IPS-20b (cell line): ENCODE results near the gene VPS26B.
"Not testable (repeated sequence)": the region's sequence is repeated elsewhere in the genome, so short reads cannot be mapped to it uniquely, and the experiment has no call there.

ENCODE experiments used
- H3K27ac ChIP-seq: one replicate; pipeline ENCODE4 v1.5.1; 2013; ENCODE audit warnings: low read length
- H3K27me3 ChIP-seq: 2 replicates; pipeline ENCODE4 v1.6.1; 2013; ENCODE audit warnings: mild to moderate bottlenecking, low read length, inconsistent platforms; ENCODE audit not compliant: insufficient read depth
- H3K36me3 ChIP-seq: 2 replicates; pipeline ENCODE4 v1.6.1; 2013; ENCODE audit warnings: low read depth, mild to moderate bottlenecking, inconsistent platforms, low read length, moderate library complexity; ENCODE audit not compliant: insufficient read depth
- H3K4me1 ChIP-seq: 2 replicates; pipeline ENCODE4 v1.6.1; 2013; ENCODE audit warnings: mild to moderate bottlenecking, control low read depth, inconsistent platforms, low read length, moderate library complexity; ENCODE audit not compliant: insufficient read depth
- H3K4me3 ChIP-seq: 2 replicates; pipeline ENCODE4 v1.5.1; 2013; ENCODE audit warnings: mild to moderate bottlenecking, low read length, inconsistent platforms
- H3K9ac ChIP-seq: 2 replicates; pipeline ENCODE4 v1.6.1; 2013; ENCODE audit warnings: low read depth, mild to moderate bottlenecking, inconsistent platforms, low read length, moderate library complexity
- H3K9me3 ChIP-seq: 2 replicates; pipeline ENCODE4 v1.6.1; 2013; ENCODE audit warnings: mild to moderate bottlenecking, low read depth, low read length, inconsistent platforms; ENCODE audit not compliant: insufficient read depth

Gene VPS26B

GRCh38 chr11:134250246-134250645 lies 25.8 kb downstream of the VPS26B start:
- no peaks in the 10 kb centered on the region for H3K9me3 ChIP-seq
- H3K4me1 ChIP-seq: peaks cover 9% of the 10 kb centered on the region
- no peak overlapping the region for H3K27ac ChIP-seq
- peaks cover 59% of the 10 kb centered on the region for H3K36me3 ChIP-seq
- H3K4me3 ChIP-seq: no peak overlapping the region
- no peaks in the 10 kb centered on the region for H3K27me3 ChIP-seq
- no peak overlapping the region for H3K9ac ChIP-seq

GRCh38 chr11:134250675-134251074 lies 26.2 kb downstream of the VPS26B start:
- Histone ChIP-seq H3K9ac (no peak overlapping the region), H3K27me3 (no peaks in the 10 kb centered on the region), H3K36me3 (peaks cover 58% of the 10 kb centered on the region), H3K4me1 (peaks cover 9% of the 10 kb centered on the region), H3K4me3 (no peak overlapping the region), H3K9me3 (no peaks in the 10 kb centered on the region), H3K27ac (no peak overlapping the region)

DNA sequence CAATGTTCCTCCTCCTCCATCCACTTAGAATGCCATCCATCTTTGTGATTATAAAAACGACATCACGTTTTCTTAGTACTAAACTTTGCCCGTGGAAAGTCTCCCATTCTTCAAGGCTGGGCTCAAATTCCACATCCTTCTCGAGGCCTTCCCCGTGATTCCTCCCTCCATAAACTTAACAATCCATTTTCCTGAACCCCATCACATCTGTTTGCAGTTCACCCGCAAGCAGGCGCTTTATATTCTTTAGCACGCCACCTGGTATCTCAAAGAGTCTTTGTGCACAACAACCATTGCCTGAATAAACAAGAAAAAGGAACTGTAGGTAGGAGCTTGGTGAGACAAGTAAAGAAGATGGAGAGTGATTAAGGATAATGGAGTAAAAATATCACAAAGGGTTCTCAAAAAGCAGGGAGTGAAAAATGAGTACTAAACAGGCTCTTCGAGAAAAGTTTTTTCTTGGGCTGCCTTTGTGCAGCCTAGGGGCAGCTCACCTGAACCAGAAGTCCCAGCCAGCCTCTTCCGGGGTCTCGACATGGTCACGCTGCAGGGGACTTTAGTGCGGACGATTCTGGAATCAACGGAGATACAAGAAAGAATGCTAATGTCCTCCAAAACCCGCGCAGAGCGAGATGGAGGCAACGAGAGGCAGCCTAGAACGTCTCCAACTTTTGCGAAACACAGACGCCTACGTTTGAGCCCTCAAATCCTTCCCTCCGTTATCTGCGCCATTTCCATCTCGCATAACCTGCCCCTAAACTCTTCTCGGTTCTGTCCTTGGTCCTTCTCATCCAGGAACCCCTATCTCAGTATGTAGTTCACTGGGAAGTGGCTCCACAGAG lies 28.1 kb downstream of the VPS26B start:
- H3K27ac ChIP-seq: peak overlapping the region; percentile 55

GRCh38 chr11:134253188-134253993 lies 28.9 kb downstream of the VPS26B start, which contains the start of the genes ACAD8 and THYN1:
TSS of gene ACAD8 (plus strand) at chr11:134253568. CDS start at chr11:134253601, 33 bp downstream.
TSS of gene THYN1 (minus strand) at chr11:134253352. CDS start at chr11:134252882, 470 bp downstream.
- peak within 1 kb of the TSS; percentile 93 for H3K9ac ChIP-seq
- H3K4me3 ChIP-seq: peak within 1 kb of the TSS; percentile 100
- H3K27me3 ChIP-seq: no peaks in the 10 kb centered on the region
- H3K36me3 ChIP-seq: peaks cover 48% of the 10 kb centered on the region
- H3K4me1 ChIP-seq: peaks cover 9% of the 10 kb centered on the region
- H3K9me3 ChIP-seq: no peaks in the 10 kb centered on the region
- H3K27ac ChIP-seq: peak within 1 kb of the TSS; percentile 55

More for the DNA sequence above, 28.1 kb downstream of the VPS26B start:
- Histone ChIP-seq H3K27me3 (no peaks in the 10 kb centered on the region), H3K36me3 (peaks cover 50% of the 10 kb centered on the region), H3K9me3 (no peaks in the 10 kb centered on the region), H3K4me1 (peaks cover 9% of the 10 kb centered on the region), H3K9ac (peak overlapping the region; percentile 93), H3K4me3 (peak overlapping the region; percentile 100)

GRCh38 chr11:134254433-134255183 lies 30.1 kb downstream of the VPS26B start:
- Histone ChIP-seq H3K4me1 (peaks cover 9% of the 10 kb centered on the region), H3K27ac (no peak overlapping the region), H3K36me3 (peaks cover 48% of the 10 kb centered on the region), H3K9me3 (no peaks in the 10 kb centered on the region), H3K27me3 (no peaks in the 10 kb centered on the region), H3K4me3 (peak overlapping the region; percentile 100), H3K9ac (peak overlapping the region; percentile 77; the same call in 1 of the 2 replicates)

- H3K27me3 ChIP-seq, H3K4me1 ChIP-seq, H3K9ac ChIP-seq, H3K27ac ChIP-seq, H3K9me3 ChIP-seq: not testable (repeated sequence)
- H3K36me3 ChIP-seq: peaks cover 48% of the 10 kb centered on the region
- 0 out of 2 replicates have a peak overlapping the region, but pooled peaks have one; percentile 100 for H3K4me3 ChIP-seq
Observed at GRCh38 chr11:134255184-134255561, 30.7 kb downstream of the VPS26B start.

- H3K27me3 ChIP-seq: no peaks in the 10 kb centered on the region
- no peak overlapping the region for H3K27ac ChIP-seq
- H3K9ac ChIP-seq: no peak overlapping the region
- no peak overlapping the region for H3K4me3 ChIP-seq
- H3K9me3 ChIP-seq: no peaks in the 10 kb centered on the region
- peaks cover 53% of the 10 kb centered on the region for H3K36me3 ChIP-seq
- no peaks in the 10 kb centered on the region for H3K4me1 ChIP-seq
Observed at GRCh38 chr11:134257101-134257500, 32.6 kb downstream of the VPS26B start.

GRCh38 chr11:134258577-134258976 lies 34.1 kb downstream of the VPS26B start:
- no peaks in the 10 kb centered on the region for H3K27me3 ChIP-seq
- no peaks in the 10 kb centered on the region for H3K9me3 ChIP-seq
- H3K4me1 ChIP-seq: no peaks in the 10 kb centered on the region
- H3K27ac ChIP-seq: no peak overlapping the region
- H3K36me3 ChIP-seq: peaks cover 67% of the 10 kb centered on the region
- H3K4me3 ChIP-seq: no peak overlapping the region
- H3K9ac ChIP-seq: no peak overlapping the region

- Histone ChIP-seq H3K4me1 (no peaks in the 10 kb centered on the region), H3K27me3 (no peaks in the 10 kb centered on the region), H3K9me3 (no peaks in the 10 kb centered on the region), H3K4me3 (no peak overlapping the region), H3K27ac (no peak overlapping the region), H3K9ac (no peak overlapping the region), H3K36me3 (peaks cover 82% of the 10 kb centered on the region)
Observed at GRCh38 chr11:134260503-134260902, 36.0 kb downstream of the VPS26B start.

DNA sequence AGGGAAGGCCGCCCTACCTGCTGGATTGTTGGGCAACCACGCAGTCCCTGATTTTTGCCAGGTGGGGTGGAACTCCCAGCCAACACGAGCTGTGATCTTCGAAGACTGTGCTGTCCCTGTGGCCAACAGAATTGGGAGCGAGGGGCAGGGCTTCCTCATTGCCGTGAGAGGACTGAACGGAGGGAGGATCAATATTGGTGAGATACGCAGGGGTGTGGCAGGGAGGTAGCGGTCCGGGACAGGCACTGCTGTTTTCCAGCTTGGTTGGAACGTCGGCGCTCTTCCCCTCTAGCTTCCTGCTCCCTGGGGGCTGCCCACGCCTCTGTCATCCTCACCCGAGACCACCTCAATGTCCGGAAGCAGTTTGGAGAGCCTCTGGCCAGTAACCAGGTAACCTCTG lies 36.5 kb downstream of the VPS26B start:
- H3K4me3 ChIP-seq: no peak overlapping the region
- no peaks in the 10 kb centered on the region for H3K4me1 ChIP-seq
- no peak overlapping the region for H3K27ac ChIP-seq
- no peaks in the 10 kb centered on the region for H3K9me3 ChIP-seq
- no peaks in the 10 kb centered on the region for H3K27me3 ChIP-seq
- H3K9ac ChIP-seq: no peak overlapping the region
- peaks cover 83% of the 10 kb centered on the region for H3K36me3 ChIP-seq
